ENCODE results near the gene GNB1. TPM values are rescaled to one million over a fixed set of nuclear protein-coding genes. Genes with fewer than 3 reads are reported as not detected.

Gene GNB1
- total and polyA plus RNA-seq, 2 of the 4 experiments (the other 2 are of a cell fraction), result 73.5 to 371 TPM

- intact Hi-C loops (cut with micrococcal nuclease) (no loop called here), in situ Hi-C loops (cut with MboI; ENCODE audit: low sequenced_read_pairs) (no loop called here), dilution Hi-C loops (cut with HindIII; ENCODE audit: low sequenced_read_pairs, unreplicated experiment) (no loop called here)
- Histone ChIP-seq H2BK15ac (ENCODE audit: low read depth, low read length) (no peak overlapping the region), H3K23ac (ENCODE audit: low read depth, low read length) (no peak overlapping the region), H4K8ac (ENCODE audit: low read depth in 2 of 2, low read length in 2 of 2) (no peak overlapping the region), H3K4me1 (ENCODE audit: control insufficient read depth, insufficient read depth, low read length) (no peaks in the 10 kb centered on the region), H2BK5ac (ENCODE audit: low read depth, low read length, poor library complexity, severe bottlenecking) (no peak overlapping the region), H3K36me3 (ENCODE audit: control insufficient read depth, insufficient read depth, low read length) (no peaks in the 10 kb centered on the region), H3K9me1 (ENCODE audit: insufficient read depth, low read length) (peaks cover 4% of the 10 kb centered on the region; the same call in 1 of the 2 replicates), H3K18ac (ENCODE audit: low read depth, low read length) (no peak overlapping the region), H2AK5ac (ENCODE audit: low read depth, low read length) (no peak overlapping the region), H3K9ac (ENCODE audit: low read depth, low read length) (no peak overlapping the region), H3K4ac (ENCODE audit: low read depth, low read length) (no peak overlapping the region), H3K9me3 (ENCODE audit: control insufficient read depth, insufficient read depth, low read length) (no peaks in the 10 kb centered on the region), H3K79me1 (ENCODE audit: low read depth in 1 of 2, low read length in 2 of 2) (no peaks in the 10 kb centered on the region), H2BK20ac (ENCODE audit: low read depth, low read length) (no peak overlapping the region), H3K4me3 (ENCODE audit: insufficient read depth, low read depth, low read length) (no peak overlapping the region), H3K4me2 (ENCODE audit: low read depth, low read length) (no peak overlapping the region), H3K14ac (replicated peaks; ENCODE audit: low read depth, low read length) (no peak overlapping the region), H4K20me1 (ENCODE audit: insufficient read depth, low read length) (no peaks in the 10 kb centered on the region), H4K91ac (ENCODE audit: insufficient read depth, low read depth, low read length) (no peak overlapping the region), H3K56ac (ENCODE audit: extremely low read depth, insufficient read depth, low read length) (no peak overlapping the region), H2AK9ac (replicated peaks; ENCODE audit: low read depth, low read length, poor library complexity) (no peak overlapping the region), H2AFZ (replicated peaks; ENCODE audit: low read length, poor library complexity) (no peak overlapping the region), H4K5ac (ENCODE audit: low read depth, low read length) (no peak overlapping the region), H2BK120ac (ENCODE audit: low read depth, low read length) (no peak overlapping the region), H3K27ac (ENCODE audit: insufficient read depth, low read length) (no peak overlapping the region), H3K27me3 (ENCODE audit: control insufficient read depth, insufficient read depth, low read length) (peaks cover 17% of the 10 kb centered on the region)
- TF ChIP-seq POLR2A (IDR thresholded peaks at IDR 0.05; ENCODE audit: low read depth, low read length) (no peak), RCOR1 (IDR thresholded peaks at IDR 0.05; ENCODE audit: insufficient replicate concordance, low read length) (no peak), MXI1 (IDR thresholded peaks at IDR 0.05; ENCODE audit: borderline replicate concordance, low read depth, low read length) (no peak), CTCF (conservative IDR thresholded peaks at IDR 0.05; ENCODE audit: low read depth, low read length) (no peak), USF2 (IDR thresholded peaks at IDR 0.05; ENCODE audit: low read depth, low read length) (no peak), RAD21 (IDR thresholded peaks at IDR 0.05; ENCODE audit: low read length) (no peak), MAZ (IDR thresholded peaks at IDR 0.05; ENCODE audit: borderline replicate concordance, low read depth, low read length) (no peak), MAFK (IDR thresholded peaks at IDR 0.05; ENCODE audit: low read depth, low read length) (no peak), FOS (IDR thresholded peaks at IDR 0.05; ENCODE audit: low read depth, low read length) (no peak), NFE2L2 (IDR thresholded peaks at IDR 0.05; ENCODE audit: low read depth, low read length) (no peak), SMC3 (IDR thresholded peaks at IDR 0.05; ENCODE audit: low read depth, low read length) (no peak), RFX5 (IDR thresholded peaks at IDR 0.05; ENCODE audit: low read depth, low read length) (no peak), BHLHE40 (IDR thresholded peaks at IDR 0.05; ENCODE audit: low read depth, low read length) (no peak), CEBPB (IDR thresholded peaks at IDR 0.05; ENCODE audit: low read depth, low read length) (no peak), CHD1 (IDR thresholded peaks at IDR 0.05; ENCODE audit: low read depth, low read length) (no peak), ELK1 (IDR thresholded peaks at IDR 0.05; ENCODE audit: borderline replicate concordance, low read depth, low read length) (no peak)
- ChIA-PET POLR2A (ENCODE audit: unreplicated experiment) (no interaction called here), CTCF (no interaction called here)
- WGBS, 2 experiments (ENCODE audit: extremely low coverage in 2 of 2, insufficient read length in 1 of 2), result 78% methylated on average over 8 of the region's 16 CpGs; no CpG with 5 or more reads in 1 of the 2 experiments
- DNase-seq, result no peak
- ATAC-seq (ENCODE audit: low read depth), result no peak
- no TSS peak for BruUV-seq (replicated peaks)
These were observed 46.8 kb upstream of the GNB1 start for GRCh38 chr1:1937549-1938275.

Measured in IMR-90 (cell line).